ENCODE measurements around the gene DHRS3.

DNA sequence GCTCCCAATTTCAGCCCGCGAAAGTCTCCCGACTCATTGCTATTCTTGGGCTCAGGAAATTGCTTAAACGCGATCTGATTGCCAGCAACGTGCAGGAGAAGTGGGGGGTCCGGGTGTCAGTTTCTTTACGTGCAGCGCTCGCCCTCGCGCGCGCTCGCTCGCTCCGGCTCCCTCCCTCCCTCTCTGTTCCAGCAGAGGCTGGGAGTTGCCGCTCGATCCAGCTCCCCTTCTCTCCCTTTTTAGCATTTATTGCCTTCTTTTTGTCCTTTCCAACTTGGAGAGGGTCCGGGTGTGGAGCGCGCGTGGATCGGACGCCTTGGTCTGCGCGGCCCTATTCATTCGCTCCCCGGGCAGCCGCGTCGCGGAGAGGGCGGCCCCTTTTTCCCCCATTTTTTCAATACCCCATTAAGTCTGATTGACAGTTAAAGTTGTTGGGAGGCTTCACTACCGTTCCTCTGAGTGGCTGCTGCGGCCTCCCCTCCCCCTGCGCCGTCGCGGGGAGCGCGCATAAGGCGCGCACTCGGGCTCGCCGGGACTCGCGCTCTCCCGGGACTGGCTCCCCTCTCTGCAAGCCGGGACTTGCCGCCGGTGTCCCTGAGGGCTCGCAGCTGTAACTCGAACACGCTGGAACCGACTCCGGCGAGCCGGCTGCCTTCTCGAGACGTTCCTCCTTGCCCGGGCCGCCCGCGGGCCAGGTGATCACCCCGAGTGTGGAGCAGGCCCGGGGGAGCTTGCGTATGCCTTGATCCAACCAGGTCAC, at the start of gene DHRS3:
- TF ChIP-seq POLR2AphosphoS5 (IDR thresholded peaks at IDR 0.05) (peak; percentile 67 to 87 (median 81)), CTCF (IDR thresholded peaks at IDR 0.05 in 8 of 11, conservative IDR thresholded peaks at IDR 0.05 in 3 of 11) (peak in 1 of 11 experiments; percentile 13)

Data from spleen (tissue), 7 donors.